Activated T-cell treated with anti-CD3 and anti-CD28 coated beads, Interleukin-2, amount 50 U/mL, for 4 hours (primary cell): Measurements from ENCODE around the gene SLX9. TPM values are rescaled to one million over a fixed set of nuclear protein-coding genes. Genes with fewer than 3 reads are reported as not detected.
A peak's percentile ranks its signal among the peaks of the same experiment; 100 is the strongest.
"Not testable (repeated sequence)": the region's sequence is repeated elsewhere in the genome, so short reads cannot be mapped to it uniquely, and the experiment has no call there.

Source experiments
- ATAC-seq, 2 donors: fragments of 200-7000 bp; cut with Tn5 transposase; one replicate each; pipeline ENCODE4 v1.10.0; 2021
- DNase-seq: peaks from one replicate; pipeline ENCODE4 v3.0.0-alpha.2; 2020
- H3K27me3 Mint-ChIP-seq: one replicate; pipeline ENCODE4 v1.8.0; 2021; ENCODE audit warnings: low read depth, mixed read lengths
- H3K36me3 Mint-ChIP-seq: one replicate; pipeline ENCODE4 v1.8.0; 2022; ENCODE audit warnings: mixed read lengths; ENCODE audit not compliant: insufficient read depth
- H3K4me1 Mint-ChIP-seq: one replicate; pipeline ENCODE4 v1.8.0; 2021; ENCODE audit warnings: low read depth, mixed read lengths
- H3K4me3 Mint-ChIP-seq: one replicate; pipeline ENCODE4 v1.8.0; 2021; ENCODE audit warnings: mild to moderate bottlenecking, moderate library complexity, mixed read lengths
- H3K9me3 Mint-ChIP-seq: one replicate; pipeline ENCODE4 v1.8.0; 2021; ENCODE audit warnings: mixed read lengths
- total RNA-seq, 3 donors: library from RNA; stranded (reverse); gene quantifications; one replicate each; pipeline ENCODE4 v1.2.1, GENCODE V29; 2021

Gene SLX9
- total RNA-seq, 3 donors from 2014 or later = 100 to 130 (median 126) TPM

DNA sequence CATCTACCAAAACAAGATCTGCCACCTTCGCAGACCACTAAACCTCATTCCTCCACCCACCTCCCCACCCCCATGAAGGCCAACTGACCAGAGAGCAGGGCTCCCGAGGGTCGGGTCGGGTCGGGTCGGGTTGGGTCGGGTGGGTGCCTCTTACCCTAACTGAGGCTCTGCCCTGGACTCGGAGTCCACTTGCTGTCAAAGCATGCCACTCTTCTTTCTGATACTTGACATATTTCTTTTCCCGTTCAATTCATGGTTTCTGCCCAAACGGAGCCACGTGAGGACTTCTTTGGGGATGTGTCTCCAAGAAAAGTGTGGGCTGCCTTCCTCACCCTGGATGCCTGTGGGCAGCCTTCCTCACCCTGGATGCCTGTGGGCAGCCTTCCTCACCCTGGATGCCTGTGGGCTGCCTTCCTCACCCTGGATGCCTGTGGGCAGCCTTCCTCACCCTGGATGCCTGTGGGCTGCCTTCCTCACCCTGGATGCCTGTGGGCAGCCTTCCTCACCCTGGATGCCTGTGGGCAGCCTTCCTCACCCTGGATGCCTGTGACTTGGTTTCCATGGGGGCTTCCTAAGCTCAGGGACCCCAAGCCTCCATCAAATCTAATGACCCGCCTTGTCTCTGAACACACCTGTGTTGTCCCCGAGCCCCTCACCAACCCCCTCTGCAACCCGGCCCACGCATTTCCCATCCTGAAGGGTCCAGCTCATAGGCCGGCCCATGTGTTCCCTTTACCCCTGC, 11.2 kb upstream of the SLX9 start:
- DNase-seq, H3K36me3 Mint-ChIP-seq, H3K9me3 Mint-ChIP-seq, H3K27me3 Mint-ChIP-seq, ATAC-seq: not testable (repeated sequence)
- H3K4me1 Mint-ChIP-seq = peaks cover 73% of the 10 kb centered on the region
- H3K4me3 Mint-ChIP-seq = peak overlapping the region; percentile 85

DNA sequence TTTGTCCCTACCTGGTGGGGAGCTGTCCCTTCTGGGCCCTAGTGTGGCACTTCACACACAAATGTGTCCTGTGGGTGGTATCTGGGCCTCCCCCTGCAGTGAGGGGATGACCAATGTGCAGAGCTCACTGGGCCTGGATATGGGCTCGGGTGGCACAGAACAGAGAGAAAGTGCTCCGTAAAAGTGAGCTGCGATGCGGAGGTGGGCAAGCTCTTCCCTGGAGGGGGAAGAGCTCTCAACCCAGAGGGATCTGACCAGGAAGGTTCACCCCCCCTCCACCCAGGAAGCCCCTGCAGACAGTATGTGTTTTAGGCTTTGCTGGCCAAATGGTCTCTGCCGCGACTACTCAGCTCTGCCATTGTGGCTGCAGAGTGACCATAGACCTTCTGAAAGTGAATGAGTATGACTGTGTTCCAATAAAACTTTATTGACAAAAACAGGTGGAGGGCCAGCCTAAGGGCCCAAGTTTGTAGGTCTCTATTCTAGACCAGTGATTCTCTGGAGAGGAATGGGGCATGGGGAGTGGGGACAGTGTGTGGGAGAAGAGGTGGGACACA, 10.5 kb upstream of the SLX9 start:
- Mint-ChIP-seq H3K9me3 (no peaks in the 10 kb centered on the region), H3K36me3 (no peaks in the 10 kb centered on the region), H3K27me3 (no peaks in the 10 kb centered on the region), H3K4me3 (peak overlapping the region; percentile 33), H3K4me1 (peaks cover 66% of the 10 kb centered on the region)
- DNase-seq = no peak
- ATAC-seq = no peak

DNA sequence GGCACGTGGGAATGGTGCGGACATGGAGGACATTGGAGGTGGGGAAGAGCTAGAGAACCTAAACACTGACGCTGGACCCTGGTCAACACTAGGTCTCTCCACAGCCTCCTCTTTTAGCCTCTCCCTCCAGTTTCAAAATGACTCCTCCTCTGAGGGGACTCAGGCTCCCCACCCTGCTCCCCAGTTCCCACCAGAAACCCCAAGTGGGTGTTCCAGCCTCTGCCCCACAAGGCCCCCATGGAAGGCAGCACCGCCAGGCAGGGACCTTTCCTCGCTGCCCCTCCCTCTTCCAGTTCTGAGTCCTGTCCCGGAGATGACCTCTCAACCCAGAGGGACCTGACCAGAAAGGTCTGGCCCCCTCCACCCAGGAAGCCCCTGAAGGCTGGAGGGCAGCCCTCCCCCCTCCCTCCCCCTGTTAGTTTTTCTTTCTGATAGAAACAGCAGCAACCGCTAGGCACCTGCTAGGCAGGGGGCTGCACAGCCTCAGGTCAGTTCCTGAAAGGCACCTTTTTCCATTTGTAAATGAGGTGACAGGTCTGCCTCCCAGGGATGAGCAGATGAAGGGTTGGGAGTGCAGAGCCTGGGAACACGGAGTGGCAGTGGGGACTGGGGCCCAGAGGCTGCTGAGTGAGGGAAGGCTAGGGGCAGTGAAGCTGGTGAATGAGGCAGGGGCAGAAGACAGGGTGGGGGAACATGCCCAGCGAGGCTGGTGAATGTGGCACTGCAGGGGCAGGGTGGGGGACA, 9.9 kb upstream of the SLX9 start:
- ATAC-seq = no peak
- peak overlapping the region; percentile 74 for H3K4me3 Mint-ChIP-seq
- H3K27me3 Mint-ChIP-seq = no peaks in the 10 kb centered on the region

GRCh38 chr21:44930543-44930981, 9.3 kb upstream of the SLX9 start:
- H3K27me3 Mint-ChIP-seq = no peaks in the 10 kb centered on the region
- H3K4me3 Mint-ChIP-seq = peak overlapping the region; percentile 74
- DNase-seq (peak; percentile 58), ATAC-seq (no peak)
- peaks cover 54% of the 10 kb centered on the region for H3K4me1 Mint-ChIP-seq
- H3K36me3 Mint-ChIP-seq = no peaks in the 10 kb centered on the region
- H3K9me3 Mint-ChIP-seq = no peaks in the 10 kb centered on the region

More for the DNA sequence above, 9.9 kb upstream of the SLX9 start:
- Mint-ChIP-seq H3K4me1 (peaks cover 60% of the 10 kb centered on the region), H3K9me3 (no peaks in the 10 kb centered on the region), H3K36me3 (no peaks in the 10 kb centered on the region)
- no peak for DNase-seq

DNA sequence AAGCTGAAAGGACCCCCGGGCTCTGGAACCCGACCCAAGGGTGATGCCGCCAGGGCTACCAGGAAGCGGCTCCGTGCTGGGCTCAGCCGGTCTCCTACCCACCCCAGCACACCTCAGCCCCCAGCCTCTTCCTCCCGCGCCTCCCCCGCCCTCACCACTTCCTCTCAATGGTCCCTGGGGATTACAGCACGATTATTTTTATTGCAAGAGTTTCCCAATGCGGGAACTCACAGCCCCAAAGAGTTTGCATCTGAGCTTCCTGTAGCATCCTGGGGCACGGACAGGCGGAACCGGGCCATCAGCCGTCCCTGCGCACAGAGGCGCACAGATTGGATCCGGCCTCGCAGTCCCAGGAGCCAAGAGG, 8.7 kb upstream of the SLX9 start:
- ATAC-seq = no peak
- peaks cover 50% of the 10 kb centered on the region for H3K4me1 Mint-ChIP-seq

GRCh38 chr21:44931501-44932407, 8.1 kb upstream of the SLX9 start:
- peak; percentile 1 to 2 for ATAC-seq
- Mint-ChIP-seq H3K4me1 (peaks cover 43% of the 10 kb centered on the region), H3K4me3 (peak overlapping the region; percentile 74), H3K9me3 (no peaks in the 10 kb centered on the region), H3K36me3 (no peaks in the 10 kb centered on the region), H3K27me3 (no peaks in the 10 kb centered on the region)
- DNase-seq = no peak

More for the DNA sequence above, 8.7 kb upstream of the SLX9 start:
- Mint-ChIP-seq H3K4me3 (peak overlapping the region; percentile 74), H3K9me3 (no peaks in the 10 kb centered on the region), H3K36me3 (no peaks in the 10 kb centered on the region), H3K27me3 (no peaks in the 10 kb centered on the region)
- DNase-seq = no peak

- no peaks in the 10 kb centered on the region for H3K36me3 Mint-ChIP-seq
- peaks cover 35% of the 10 kb centered on the region for H3K4me1 Mint-ChIP-seq
- no peaks in the 10 kb centered on the region for H3K9me3 Mint-ChIP-seq
- H3K27me3 Mint-ChIP-seq = no peaks in the 10 kb centered on the region
- DNase-seq (peak; percentile 68), ATAC-seq (peak; percentile 73)
- H3K4me3 Mint-ChIP-seq = peak overlapping the region; percentile 31
Observed at GRCh38 chr21:44932408-44933181, 7.2 kb upstream of the SLX9 start.

DNA sequence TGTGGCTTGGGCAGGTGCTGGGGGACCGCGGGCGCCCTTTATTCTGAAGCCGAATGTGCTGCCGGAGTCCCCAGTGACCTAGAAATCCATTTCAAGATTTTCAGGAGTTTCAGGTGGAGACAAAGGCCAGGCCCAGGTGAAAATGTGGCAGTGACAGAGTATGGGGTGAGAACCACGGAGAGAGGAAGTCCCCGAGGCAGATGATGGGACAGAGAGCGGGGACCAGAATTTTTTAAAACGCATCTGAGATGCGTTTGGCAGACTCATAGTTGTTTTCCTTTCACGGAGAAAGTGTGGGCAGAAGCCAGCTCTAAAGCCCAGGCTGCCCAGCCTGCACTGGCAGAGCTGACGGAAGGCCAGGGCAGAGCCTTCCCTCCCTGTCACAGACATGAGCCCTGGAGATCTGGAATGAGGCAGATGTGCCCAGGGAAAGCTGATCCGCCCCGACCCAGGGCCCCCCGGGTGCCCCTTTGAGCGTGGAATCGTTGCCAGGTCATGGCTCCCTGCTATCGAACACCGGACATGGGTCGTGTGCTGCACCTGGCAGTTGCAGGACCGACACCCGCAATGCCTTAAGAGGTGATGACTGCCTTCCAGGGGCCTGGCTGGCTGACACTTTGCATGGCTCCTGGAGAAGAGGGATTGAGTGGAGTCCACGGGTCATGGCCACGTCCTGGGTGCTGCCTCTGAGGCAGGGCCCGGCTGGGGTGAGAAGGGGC, 6.5 kb upstream of the SLX9 start:
- Mint-ChIP-seq H3K36me3 (no peaks in the 10 kb centered on the region), H3K4me1 (peaks cover 27% of the 10 kb centered on the region), H3K27me3 (no peaks in the 10 kb centered on the region), H3K4me3 (peak overlapping the region; percentile 31), H3K9me3 (no peaks in the 10 kb centered on the region)
- DNase-seq (no peak), ATAC-seq (no peak)

DNA sequence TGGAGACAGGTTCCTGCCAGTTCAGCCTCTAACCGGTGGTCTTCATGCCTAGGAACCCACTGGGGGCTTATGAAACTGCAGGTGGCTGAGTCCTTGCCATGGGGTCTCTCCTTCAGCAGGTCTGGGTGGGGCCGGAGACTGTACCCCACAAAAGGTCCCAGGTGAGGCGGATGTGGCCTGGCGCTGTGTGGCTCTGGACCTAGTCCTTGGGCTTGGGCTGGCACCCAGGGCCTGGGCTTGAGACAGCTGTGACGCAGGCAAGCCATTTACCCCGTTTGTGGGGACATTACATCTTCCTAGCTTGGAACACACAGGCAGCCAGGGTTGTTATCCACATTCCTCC, 5.9 kb upstream of the SLX9 start:
- Mint-ChIP-seq H3K4me3 (peak overlapping the region; percentile 19), H3K9me3 (no peaks in the 10 kb centered on the region), H3K27me3 (no peaks in the 10 kb centered on the region), H3K4me1 (peaks cover 27% of the 10 kb centered on the region), H3K36me3 (no peaks in the 10 kb centered on the region)
- ATAC-seq = no peak
- DNase-seq = no peak

DNA sequence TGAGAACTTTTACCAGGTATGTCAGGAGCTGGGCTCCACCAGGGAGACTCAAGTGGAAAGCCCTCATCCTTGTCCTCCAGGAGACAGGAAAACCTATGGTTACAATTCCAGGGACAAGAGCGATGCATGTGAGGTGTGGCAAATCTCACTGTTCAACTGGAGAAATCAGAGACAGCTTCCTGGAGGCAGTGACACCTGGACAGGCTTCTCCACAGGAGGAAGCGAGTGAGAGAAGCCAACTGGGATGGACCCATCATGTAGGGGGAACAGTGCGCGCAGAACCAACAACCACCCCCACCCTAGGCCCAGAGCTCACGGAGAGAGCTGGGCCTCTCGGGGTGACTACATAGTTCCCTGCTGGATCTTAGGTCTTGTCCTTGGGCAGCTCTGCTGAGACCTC, 5.6 kb upstream of the SLX9 start:
- Mint-ChIP-seq H3K36me3 (no peaks in the 10 kb centered on the region), H3K4me3 (no peak overlapping the region), H3K4me1 (peaks cover 27% of the 10 kb centered on the region), H3K27me3 (no peaks in the 10 kb centered on the region), H3K9me3 (no peaks in the 10 kb centered on the region)
- ATAC-seq (no peak), DNase-seq (no peak)

GRCh38 chr21:44934797-44935532, 4.9 kb upstream of the SLX9 start:
- Mint-ChIP-seq H3K4me3 (no peak overlapping the region), H3K9me3 (no peaks in the 10 kb centered on the region)

GRCh38 chr21:44935533-44935927, 4.3 kb upstream of the SLX9 start:
- H3K4me1 Mint-ChIP-seq = peaks cover 16% of the 10 kb centered on the region
- no peak for ATAC-seq
- no peaks in the 10 kb centered on the region for H3K36me3 Mint-ChIP-seq
- no peaks in the 10 kb centered on the region for H3K27me3 Mint-ChIP-seq
- no peak for DNase-seq
- no peak overlapping the region for H3K4me3 Mint-ChIP-seq
- H3K9me3 Mint-ChIP-seq = no peaks in the 10 kb centered on the region

More at GRCh38 chr21:44934797-44935532, 4.9 kb upstream of the SLX9 start:
- no peaks in the 10 kb centered on the region for H3K27me3 Mint-ChIP-seq
- ATAC-seq = no peak
- DNase-seq = no peak
- peaks cover 20% of the 10 kb centered on the region for H3K4me1 Mint-ChIP-seq
- H3K36me3 Mint-ChIP-seq = no peaks in the 10 kb centered on the region
